WTC11 (cell line): ENCODE results near the gene EPHA1. TPM values are rescaled to one million over a fixed set of nuclear protein-coding genes. Genes with fewer than 3 reads are reported as not detected.

ENCODE experiments used
- ATAC-seq: fragments of 200-7000 bp; cut with Tn5 transposase; 2 replicates; pipeline ENCODE4 v1.10.0; 2021; ENCODE audit warnings: mild to moderate bottlenecking, moderate library complexity
- CTCF ChIA-PET: fragments of 300-600 bp; sonication (Branson Sonifier 250); formaldehyde crosslinking; loops from one replicate; lab custom pipeline; 2021; ENCODE audit warnings: antibody characterized with exemption; lab: Charles Lee
- POLR2A ChIA-PET: fragments of 350-600 bp; sonication (Branson Sonifier 250); formaldehyde crosslinking; loops from one replicate; lab custom pipeline; 2021; ENCODE audit warnings: antibody characterized with exemption; lab: Charles Lee
- DNase-seq: peaks from one replicate; pipeline ENCODE4 v3.0.0; 2021; ENCODE audit warnings: low spot score
- H3K27ac Mint-ChIP-seq: 2 replicates; pipeline ENCODE4 v1.8.0; 2021; ENCODE audit warnings: mixed read lengths
- H3K27me3 Mint-ChIP-seq: 2 replicates; pipeline ENCODE4 v1.8.0; 2021; ENCODE audit warnings: low read depth, mild to moderate bottlenecking, moderate library complexity, mixed read lengths
- H3K36me3 Mint-ChIP-seq: 2 replicates; pipeline ENCODE4 v1.8.0; 2021; ENCODE audit warnings: mixed read lengths
- H3K4me1 Mint-ChIP-seq: 2 replicates; pipeline ENCODE4 v1.8.0; 2022; ENCODE audit warnings: mixed read lengths
- H3K4me3 Mint-ChIP-seq: 2 replicates; pipeline ENCODE4 v1.8.0; 2021; ENCODE audit warnings: mild to moderate bottlenecking, moderate library complexity, mixed read lengths
- H3K9me3 Mint-ChIP-seq: 2 replicates; pipeline ENCODE4 v1.8.0; 2021; ENCODE audit warnings: mixed read lengths
- ETV6 ChIP-seq: sonication (generic); formaldehyde crosslinking; IDR thresholded peaks from 2 replicates; pipeline ENCODE4 v1.8.1; 2022; ENCODE audit warnings: mild to moderate bottlenecking, missing genetic modification reagents
- FOXK1 ChIP-seq: sonication (generic); formaldehyde crosslinking; IDR thresholded peaks from 2 replicates; pipeline ENCODE4 v1.8.0; 2022; ENCODE audit warnings: mild to moderate bottlenecking, moderate library complexity, missing genetic modification reagents
- MXD4 ChIP-seq: fragments of 250-450 bp; sonication (Bioruptor Pico); IDR thresholded peaks from 2 replicates; pipeline ENCODE4 v1.8.0; 2021; ENCODE audit warnings: mild to moderate bottlenecking, moderate library complexity, borderline replicate concordance
- RORB ChIP-seq: fragments of 250-450 bp; sonication (Bioruptor Pico); IDR thresholded peaks from 2 replicates; pipeline ENCODE4 v1.9.0; 2021; ENCODE audit warnings: mild to moderate bottlenecking
- SP1 ChIP-seq: sonication (generic); formaldehyde crosslinking; conservative IDR thresholded peaks from 2 replicates; pipeline ENCODE4 v1.8.1; 2022; ENCODE audit warnings: missing genetic modification reagents
- TEAD1 ChIP-seq: sonication (generic); formaldehyde crosslinking; IDR thresholded peaks from 2 replicates; pipeline ENCODE4 v1.8.0; 2022; ENCODE audit warnings: mild to moderate bottlenecking, missing genetic modification reagents
- ZNF232 ChIP-seq: sonication (generic); formaldehyde crosslinking; IDR thresholded peaks from 2 replicates; pipeline ENCODE4 v1.8.0; 2022; ENCODE audit warnings: mild to moderate bottlenecking, missing genetic modification reagents
- ZNF423 ChIP-seq: fragments of 250-450 bp; sonication (Bioruptor Pico); IDR thresholded peaks from 2 replicates; pipeline ENCODE4 v2.1.2; 2022; ENCODE audit warnings: mild to moderate bottlenecking, moderate library complexity
- ZNF425 ChIP-seq: fragments of 250-450 bp; sonication (Bioruptor Pico); conservative IDR thresholded peaks from 2 replicates; pipeline ENCODE4 v1.9.0; 2021; ENCODE audit warnings: mild to moderate bottlenecking
- ZNF532 ChIP-seq: fragments of 250-450 bp; sonication (Bioruptor Pico); IDR thresholded peaks from 2 replicates; pipeline ENCODE4 v1.9.0; 2021; ENCODE audit warnings: mild to moderate bottlenecking, borderline replicate concordance
- ZNF671 ChIP-seq: fragments of 250-450 bp; sonication (Bioruptor Pico); IDR thresholded peaks from 2 replicates; pipeline ENCODE4 v1.8.0; 2021; ENCODE audit warnings: mild to moderate bottlenecking
- ZSCAN18 ChIP-seq: fragments of 250-450 bp; sonication (Bioruptor Pico); IDR thresholded peaks from 2 replicates; pipeline ENCODE4 v2.1.2; 2022; ENCODE audit warnings: mild to moderate bottlenecking, moderate library complexity
- total RNA-seq: library from RNA; stranded (reverse); gene quantifications from 3 replicates; pipeline ENCODE4 v1.2.3, GENCODE V29; 2021

Gene EPHA1
- total RNA-seq, 1 experiment from 2014 or later: 203 TPM

- H3K9me3 Mint-ChIP-seq: no peaks in the 10 kb centered on the region
- DNase-seq (no peak), ATAC-seq (no peak)
- no peak overlapping the region for H3K4me3 Mint-ChIP-seq
- H3K4me1 Mint-ChIP-seq: peaks cover 80% of the 10 kb centered on the region
- H3K36me3 Mint-ChIP-seq: no peaks in the 10 kb centered on the region; the same call in 1 of the 2 replicates
- no peaks in the 10 kb centered on the region for H3K27me3 Mint-ChIP-seq
- TF ChIP-seq ZNF425 (CRISPR knock-in tag) (no peak), ZNF423 (CRISPR knock-in tag) (peak; percentile 21; the same call in 1 of the 2 replicates), ZSCAN18 (CRISPR knock-in tag) (peak; percentile 51; the same call in 1 of the 2 replicates), MXD4 (peak; percentile 75; the same call in 1 of the 2 replicates), TEAD1 (CRISPR knock-in tag) (no peak), ZNF532 (CRISPR knock-in tag) (0 out of 2 replicates have a peak, but pooled peaks have one; percentile 50)
- H3K27ac Mint-ChIP-seq: peak overlapping the region; percentile 67
- CTCF ChIA-PET: no interaction called here
- POLR2A ChIA-PET: no interaction called here
Measured at GRCh38 chr7:143411976-143412708, 3.5 kb upstream of the EPHA1 start.

GRCh38 chr7:143410521-143411004 lies 1.9 kb upstream of the EPHA1 start:
- H3K4me3 Mint-ChIP-seq: peak overlapping the region; percentile 60
- POLR2A ChIA-PET: no interaction called here
- peak; percentile 58 for DNase-seq
- TF ChIP-seq FOXK1 (CRISPR knock-in tag) (peak; percentile 70; the same call in 1 of the 2 replicates), ZNF671 (CRISPR knock-in tag) (no peak), TEAD1 (CRISPR knock-in tag) (peak; percentile 70; the same call in 1 of the 2 replicates), ZNF425 (CRISPR knock-in tag) (no peak), SP1 (CRISPR knock-in tag) (peak; percentile 41; the same call in 1 of the 2 replicates), ZNF232 (CRISPR knock-in tag) (peak; percentile 33; the same call in 1 of the 2 replicates), ETV6 (peak; percentile 65; the same call in 1 of the 2 replicates), RORB (CRISPR knock-in tag) (no peak)
- TF ChIP-seq, all 79 proteins: peak for 5
- H3K27me3 Mint-ChIP-seq: no peaks in the 10 kb centered on the region
- H3K27ac Mint-ChIP-seq: peak overlapping the region; percentile 99
- H3K9me3 Mint-ChIP-seq: no peaks in the 10 kb centered on the region
- peak; percentile 46 for ATAC-seq
- CTCF ChIA-PET: interaction anchor here (1.0 to 1.4 kb wide), 3 partner anchors 13 to 170 kb away, joined by 3 to 8 read pairs (median 3); no protein-coding TSS in a partner anchor
- H3K36me3 Mint-ChIP-seq: peaks cover 6% of the 10 kb centered on the region
- peaks cover 80% of the 10 kb centered on the region for H3K4me1 Mint-ChIP-seq
